ENCODE data around the gene ACAP2. TPM values are rescaled to one million over a fixed set of nuclear protein-coding genes. Genes with fewer than 3 reads are reported as not detected.

ACAP2 gene
- total RNA-seq, 4 donors from 2014 or later: 31.8 to 85.8 (median 43.9) TPM

- no peak for DNase-seq (ENCODE audit: extremely low spot score)
- 74% methylated on average over 4 of the region's 4 CpGs for WGBS
- intact Hi-C loops (cut with DNase I): no loop called here
- H3K4me3 ChIP-seq: no peak overlapping the region
- H3K9me3 ChIP-seq: no peaks in the 10 kb centered on the region
- TF ChIP-seq EP300 (IDR thresholded peaks at IDR 0.05) (no peak), POLR2AphosphoS5 (IDR thresholded peaks at IDR 0.05) (no peak), POLR2A (IDR thresholded peaks at IDR 0.05; ENCODE audit: low read depth) (no peak), CTCF (IDR thresholded peaks at IDR 0.05) (no peak)
- no peak overlapping the region for H3K27ac ChIP-seq (replicated peaks in 1 of 4)
- H3K4me1 ChIP-seq: peaks cover 8 to 29% (median 24%) of the 10 kb centered on the region in 4 donors
- H3K36me3 ChIP-seq: no peaks in the 10 kb centered on the region
- no peaks in the 10 kb centered on the region for H3K27me3 ChIP-seq
Observed at GRCh38 chr3:195421400-195421799, 21.4 kb downstream of the ACAP2 start.

- no peak for DNase-seq (ENCODE audit: extremely low spot score)
- TF ChIP-seq POLR2AphosphoS5 (IDR thresholded peaks at IDR 0.05) (no peak), EP300 (IDR thresholded peaks at IDR 0.05) (no peak), POLR2A (IDR thresholded peaks at IDR 0.05; ENCODE audit: low read depth) (no peak)
- Histone ChIP-seq H3K27ac (replicated peaks in 1 of 4) (no peak overlapping the region), H3K9me3 (no peaks in the 10 kb centered on the region), H3K4me3 (no peak overlapping the region), H3K36me3 (no peaks in the 10 kb centered on the region), H3K4me1 (peaks cover 0 to 20% (median 18%) of the 10 kb centered on the region in 4 donors), H3K27me3 (no peaks in the 10 kb centered on the region)
- intact Hi-C loops (cut with DNase I): no loop called here
- 93% methylated on average over 4 of the region's 4 CpGs for WGBS
Observed at GRCh38 chr3:195416795-195417194, 26.0 kb downstream of the ACAP2 start.

GRCh38 chr3:195411836-195412235 is 31.0 kb downstream of the ACAP2 start:
- DNase-seq (ENCODE audit: extremely low spot score): no peak
- TF ChIP-seq POLR2A (IDR thresholded peaks at IDR 0.05; ENCODE audit: low read depth): no peak
- no peak for TF ChIP-seq POLR2AphosphoS5 (IDR thresholded peaks at IDR 0.05)
- TF ChIP-seq EP300 (IDR thresholded peaks at IDR 0.05): no peak
- TF ChIP-seq CTCF (IDR thresholded peaks at IDR 0.05): no peak
- Histone ChIP-seq H3K4me3 (no peak overlapping the region), H3K27ac (replicated peaks in 1 of 4) (no peak overlapping the region), H3K36me3 (peaks cover 0 to 4% (median 0%) of the 10 kb centered on the region in 4 donors), H3K27me3 (no peaks in the 10 kb centered on the region), H3K9me3 (no peaks in the 10 kb centered on the region), H3K4me1 (peaks cover 0 to 8% (median 4%) of the 10 kb centered on the region in 4 donors)
- intact Hi-C loops (cut with DNase I): no loop called here

GRCh38 chr3:195410546-195410945 is 32.3 kb downstream of the ACAP2 start:
- H3K27ac ChIP-seq (replicated peaks in 1 of 4): no peak overlapping the region
- no peak overlapping the region for H3K4me3 ChIP-seq
- no peaks in the 10 kb centered on the region for H3K27me3 ChIP-seq
- TF ChIP-seq POLR2AphosphoS5 (IDR thresholded peaks at IDR 0.05): no peak
- TF ChIP-seq EP300 (IDR thresholded peaks at IDR 0.05): no peak
- TF ChIP-seq POLR2A (IDR thresholded peaks at IDR 0.05; ENCODE audit: low read depth): no peak
- TF ChIP-seq CTCF (IDR thresholded peaks at IDR 0.05): no peak
- intact Hi-C loops (cut with DNase I): no loop called here
- DNase-seq (ENCODE audit: extremely low spot score): no peak
- H3K4me1 ChIP-seq: peaks cover 0 to 12% (median 4%) of the 10 kb centered on the region in 4 donors
- 91% methylated on average over 4 of the region's 4 CpGs for WGBS
- peaks cover 0 to 4% (median 0%) of the 10 kb centered on the region in 4 donors for H3K36me3 ChIP-seq
- no peaks in the 10 kb centered on the region for H3K9me3 ChIP-seq

- Histone ChIP-seq H3K9me3 (no peaks in the 10 kb centered on the region), H3K4me1 (peaks cover 0 to 12% (median 9%) of the 10 kb centered on the region in 4 donors), H3K27ac (replicated peaks in 1 of 4) (no peak overlapping the region), H3K27me3 (no peaks in the 10 kb centered on the region), H3K4me3 (no peak overlapping the region), H3K36me3 (peaks cover 0 to 4% (median 0%) of the 10 kb centered on the region in 4 donors)
- TF ChIP-seq CTCF (IDR thresholded peaks at IDR 0.05) (no peak), EP300 (IDR thresholded peaks at IDR 0.05) (peak; percentile 4)
- no peak for DNase-seq (ENCODE audit: extremely low spot score)
- intact Hi-C loops (cut with DNase I): no loop called here
- 85% methylated on average over 12 of the region's 12 CpGs for WGBS
Observed at GRCh38 chr3:195407531-195408409, 35.0 kb downstream of the ACAP2 start.
